OCI-LY1 (cell line): ENCODE measurements around the gene MTMR8.

Experiments used
- CTCF ChIP-seq: fragments of 200-600 bp; sonication (generic), shearing (Covaris generic); IDR thresholded peaks from 2 replicates; pipeline ENCODE4 v1.5.1; 2017; ENCODE audit warnings: mild to moderate bottlenecking, antibody characterized with exemption, low read length, moderate library complexity, mixed read lengths
- EZH2 ChIP-seq: fragments of 200-600 bp; sonication (generic), shearing (Covaris generic); IDR thresholded peaks from 2 replicates; pipeline ENCODE4 v1.8.0; 2017; ENCODE audit warnings: borderline replicate concordance, mixed run types, mild to moderate bottlenecking, antibody characterized with exemption, low read length, moderate library complexity, mixed read lengths

GRCh38 chrX:64437218-64437617 lies 42.0 kb upstream of the MTMR8 start:
- no peak for TF ChIP-seq CTCF
- no peak for TF ChIP-seq EZH2
